ENCODE results near the gene NBR1.
"Not testable (repeated sequence)": the region's sequence is repeated elsewhere in the genome, so short reads cannot be mapped to it uniquely, and the experiment has no call there.

NBR1 gene

GRCh38 chr17:43216369-43216761 lies 45.4 kb downstream of the NBR1 start:
- no peak for DNase-seq

- no peak for DNase-seq
Measured at GRCh38 chr17:43216762-43217613, 46.0 kb downstream of the NBR1 start.

GRCh38 chr17:43217614-43218087 lies 46.6 kb downstream of the NBR1 start:
- peak; percentile 48 for DNase-seq

GRCh38 chr17:43219001-43219400 lies 48.0 kb downstream of the NBR1 start:
- no peak for DNase-seq

GRCh38 chr17:43219746-43220380 lies 48.8 kb downstream of the NBR1 start:
- no peak for DNase-seq

- no peak for DNase-seq
Measured at GRCh38 chr17:43220511-43221125, 49.6 kb downstream of the NBR1 start.

- no peak for DNase-seq
Measured at GRCh38 chr17:43224146-43224705, 53.2 kb downstream of the NBR1 start.

- DNase-seq: no peak
Measured at GRCh38 chr17:43226393-43226792, 55.4 kb downstream of the NBR1 start.

GRCh38 chr17:43228020-43228782 lies 57.2 kb downstream of the NBR1 start, which contains the start of gene CCDC200:
Gene CCDC200, minus strand, starts transcription at chr17:43228623. Its CDS starts 69 bp downstream, at chr17:43228554.
- not testable (repeated sequence) for DNase-seq

GRCh38 chr17:43231205-43232020 lies 60.4 kb downstream of the NBR1 start:
- not testable (repeated sequence) for DNase-seq

- DNase-seq: peak; percentile 20
Measured at GRCh38 chr17:43232021-43232699, 61.1 kb downstream of the NBR1 start.

- not testable (repeated sequence) for DNase-seq
Measured at GRCh38 chr17:43233263-43233662, 62.2 kb downstream of the NBR1 start.

- not testable (repeated sequence) for DNase-seq
Measured at GRCh38 chr17:43233877-43234276, 62.9 kb downstream of the NBR1 start, which contains the start of gene RNU2-1. Gene RNU2-1, minus strand, starts transcription at chr17:43233977.

- not testable (repeated sequence) for DNase-seq
Measured at GRCh38 chr17:43239597-43239996, 68.6 kb downstream of the NBR1 start.

- DNase-seq: not testable (repeated sequence)
Measured at GRCh38 chr17:43240596-43241352, 69.8 kb downstream of the NBR1 start.

- not testable (repeated sequence) for DNase-seq
Measured at GRCh38 chr17:43246456-43246855, 75.4 kb downstream of the NBR1 start.
